Liver (tissue), 9 donors: ENCODE data around the gene CYP2B6. TPM values are rescaled to one million over a fixed set of nuclear protein-coding genes. Genes with fewer than 3 reads are reported as not detected.
"Not testable (repeated sequence)": the region's sequence is repeated elsewhere in the genome, so short reads cannot be mapped to it uniquely, and the experiment has no call there.

Experiments used
- DNase-seq: peaks from one replicate; pipeline ENCODE4 v3.0.0-alpha.2; 2017; ENCODE audit warnings: low spot score
- H3K27ac ChIP-seq, 2 donors: one replicate each; pipeline ENCODE4 v1.7.0; 2013; ENCODE audit warnings: inconsistent platforms in 2 of 2, low read length in 2 of 2, control low read depth in 1 of 2, low read depth in 1 of 2, mild to moderate bottlenecking in 1 of 2
- H3K27me3 ChIP-seq, 4 donors: one replicate each; pipeline versions ENCODE4 v1.6.1 to v1.7.0; 2013; ENCODE audit warnings: low read length in 3 of 4, inconsistent platforms in 1 of 4, mild to moderate bottlenecking in 1 of 4, moderate library complexity in 1 of 4; ENCODE audit not compliant: control insufficient read depth in 4 of 4, insufficient read depth in 4 of 4
- H3K36me3 ChIP-seq, 4 donors: one replicate each; pipeline versions ENCODE4 v1.6.1 to v1.7.0; 2013; ENCODE audit warnings: low read length in 3 of 4, mild to moderate bottlenecking in 3 of 4, low read depth in 1 of 4, moderate library complexity in 1 of 4; ENCODE audit not compliant: control insufficient read depth in 4 of 4, insufficient read depth in 3 of 4
- H3K4me1 ChIP-seq, 4 donors: one replicate each; pipeline versions ENCODE4 v1.6.1 to v1.7.0; 2013; ENCODE audit warnings: low read length in 3 of 4, mild to moderate bottlenecking in 3 of 4, moderate library complexity in 1 of 4; ENCODE audit not compliant: control insufficient read depth in 4 of 4, insufficient read depth in 4 of 4
- H3K4me3 ChIP-seq, 3 donors: one replicate each; pipeline versions ENCODE4 v1.6.1 to v1.7.0; 2013; ENCODE audit warnings: low read length in 3 of 3, control low read depth in 1 of 3, low read depth in 1 of 3, mild to moderate bottlenecking in 1 of 3
- H3K9ac ChIP-seq, 2 donors: one replicate each; pipeline ENCODE4 v1.7.0; 2013; ENCODE audit warnings: low read length in 2 of 2, mild to moderate bottlenecking in 2 of 2, moderate library complexity in 2 of 2, control low read depth in 1 of 2, low read depth in 1 of 2
- H3K9me3 ChIP-seq, 4 donors: one replicate each; pipeline versions ENCODE4 v1.6.1 to v1.7.0; 2013; ENCODE audit warnings: low read length in 3 of 4; ENCODE audit not compliant: control insufficient read depth in 4 of 4
- WGBS: extraction: QIAGEN DNeasy Blood & Tissue Kit; methylation state at CpG from one replicate; pipeline ENCODE4 v1.1.7; 2013; 5-methylcytosine and 5-hydroxymethylcytosine counted together
- polyA plus RNA-seq, 2 donors: library from polyadenylated mRNA; stranded (reverse) in 1 of 2; unstranded in 1 of 2; fragments of 200-250 nt in 1 of 2; fragments of >200 nt in 1 of 2; fragmentation: Nextera tagmentation in 1 of 2; extraction: Ambion mirVana in 1 of 2; gene quantifications; one replicate each; pipeline versions ENCODE4 v1.2.1 to v1.2.3, GENCODE V29; 2013 to 2015
- total RNA-seq, 2 donors: library from RNA; depleted of rRNA; stranded (reverse); fragments of >200 nt; gene quantifications; one replicate each; pipeline ENCODE4 v1.2.3, GENCODE V29; 2014
- TF ChIP-seq, protein P1 (sequence below): IDR thresholded peaks from 2 replicates; pipeline ENCODE4 v1.6.1; 2016; ENCODE audit warnings: antibody characterized with exemption, mild to moderate bottlenecking
- donor health status: healthy.
- donor health status: healthy.
- donor health status: healthy.
- donor health status: healthy.
- donor health status: healthy.

CYP2B6 gene
- total and polyA plus RNA-seq, 4 donors = 13.0 to 751 (median 16.6) TPM; not detected in 1

DNA sequence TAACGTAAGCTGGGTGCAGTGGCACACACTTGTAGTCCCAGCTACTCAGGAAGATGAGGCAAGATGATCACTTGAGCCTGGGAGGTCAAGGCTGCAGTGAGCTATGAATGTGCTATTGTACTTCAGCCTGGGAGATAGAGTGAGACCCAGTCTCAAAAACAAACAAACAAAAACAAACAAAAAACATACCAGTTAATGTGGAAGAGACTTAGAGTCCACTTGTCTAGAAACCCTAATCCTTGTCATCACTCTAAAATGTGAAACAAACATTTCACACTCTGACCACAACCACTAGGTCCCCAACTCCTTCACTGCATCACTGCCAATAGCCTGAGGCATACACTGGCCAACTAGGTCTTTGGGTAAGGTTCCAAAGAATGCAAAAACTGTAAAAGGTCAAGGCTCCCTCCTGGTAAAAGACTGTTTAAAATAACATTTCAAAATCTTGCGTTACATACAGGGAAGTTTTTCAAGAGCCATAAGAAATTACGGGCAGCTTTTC, 28.6 kb upstream of the CYP2B6 start:
- no peaks in the 10 kb centered on the region for H3K36me3 ChIP-seq
- 77% methylated on average over 3 of the region's 3 CpGs for WGBS
- H3K4me1 ChIP-seq = no peaks in the 10 kb centered on the region

DNA sequence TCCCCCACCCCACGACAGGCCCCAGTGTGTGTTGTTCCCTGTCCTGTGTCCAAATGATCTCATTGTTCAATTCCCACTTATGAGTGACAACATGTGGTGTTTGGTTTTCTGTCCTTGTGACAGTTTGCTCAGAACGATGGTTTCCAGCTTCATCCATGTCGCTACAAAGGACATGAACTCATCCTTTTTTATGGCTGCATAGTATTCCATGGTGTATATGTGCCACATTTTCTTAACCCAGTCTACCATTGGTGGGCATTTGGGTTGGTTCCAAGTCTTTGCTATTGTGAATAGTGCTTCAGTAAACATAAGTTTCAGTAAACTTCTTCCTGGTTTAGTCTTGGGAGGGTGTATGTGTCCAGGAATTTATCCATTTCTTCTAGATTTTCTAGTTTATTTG, 26.7 kb upstream of the CYP2B6 start:
- 85% methylated on average over 3 of the region's 3 CpGs for WGBS
- H3K4me1 ChIP-seq = not testable (repeated sequence)

More for the DNA sequence above, 28.6 kb upstream of the CYP2B6 start:
- H3K27ac ChIP-seq = no peak overlapping the region
- no peak overlapping the region for H3K9ac ChIP-seq
- no peak overlapping the region for H3K4me3 ChIP-seq
- TF ChIP-seq, protein P1, sequence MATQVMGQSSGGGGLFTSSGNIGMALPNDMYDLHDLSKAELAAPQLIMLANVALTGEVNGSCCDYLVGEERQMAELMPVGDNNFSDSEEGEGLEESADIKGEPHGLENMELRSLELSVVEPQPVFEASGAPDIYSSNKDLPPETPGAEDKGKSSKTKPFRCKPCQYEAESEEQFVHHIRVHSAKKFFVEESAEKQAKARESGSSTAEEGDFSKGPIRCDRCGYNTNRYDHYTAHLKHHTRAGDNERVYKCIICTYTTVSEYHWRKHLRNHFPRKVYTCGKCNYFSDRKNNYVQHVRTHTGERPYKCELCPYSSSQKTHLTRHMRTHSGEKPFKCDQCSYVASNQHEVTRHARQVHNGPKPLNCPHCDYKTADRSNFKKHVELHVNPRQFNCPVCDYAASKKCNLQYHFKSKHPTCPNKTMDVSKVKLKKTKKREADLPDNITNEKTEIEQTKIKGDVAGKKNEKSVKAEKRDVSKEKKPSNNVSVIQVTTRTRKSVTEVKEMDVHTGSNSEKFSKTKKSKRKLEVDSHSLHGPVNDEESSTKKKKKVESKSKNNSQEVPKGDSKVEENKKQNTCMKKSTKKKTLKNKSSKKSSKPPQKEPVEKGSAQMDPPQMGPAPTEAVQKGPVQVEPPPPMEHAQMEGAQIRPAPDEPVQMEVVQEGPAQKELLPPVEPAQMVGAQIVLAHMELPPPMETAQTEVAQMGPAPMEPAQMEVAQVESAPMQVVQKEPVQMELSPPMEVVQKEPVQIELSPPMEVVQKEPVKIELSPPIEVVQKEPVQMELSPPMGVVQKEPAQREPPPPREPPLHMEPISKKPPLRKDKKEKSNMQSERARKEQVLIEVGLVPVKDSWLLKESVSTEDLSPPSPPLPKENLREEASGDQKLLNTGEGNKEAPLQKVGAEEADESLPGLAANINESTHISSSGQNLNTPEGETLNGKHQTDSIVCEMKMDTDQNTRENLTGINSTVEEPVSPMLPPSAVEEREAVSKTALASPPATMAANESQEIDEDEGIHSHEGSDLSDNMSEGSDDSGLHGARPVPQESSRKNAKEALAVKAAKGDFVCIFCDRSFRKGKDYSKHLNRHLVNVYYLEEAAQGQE = no peak
- no peak for DNase-seq
- no peaks in the 10 kb centered on the region for H3K9me3 ChIP-seq
- H3K27me3 ChIP-seq = no peaks in the 10 kb centered on the region

DNA sequence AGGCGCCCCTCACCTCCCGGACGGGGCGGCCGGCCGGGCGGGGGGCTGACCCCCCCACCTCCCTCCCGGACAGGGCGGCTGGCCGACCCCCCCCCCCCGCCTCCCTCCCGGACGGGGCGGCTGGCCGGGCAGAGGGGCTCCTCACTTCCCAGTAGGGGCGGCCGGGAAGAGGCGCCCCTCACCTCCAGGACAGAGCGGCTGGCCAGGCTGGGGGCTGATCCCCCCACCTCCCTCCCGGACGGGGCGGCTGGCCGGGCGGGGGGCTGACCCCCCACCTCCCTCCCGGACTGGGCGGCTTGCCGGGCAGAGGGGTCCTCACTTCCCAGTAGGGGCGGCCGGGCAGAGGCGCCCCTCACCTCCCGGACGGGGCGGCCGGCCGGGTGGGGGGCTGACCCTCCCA, 25.7 kb upstream of the CYP2B6 start:
- H3K36me3 ChIP-seq, H3K9me3 ChIP-seq, DNase-seq, H3K27ac ChIP-seq, H3K4me1 ChIP-seq, H3K9ac ChIP-seq, H3K27me3 ChIP-seq, H3K4me3 ChIP-seq: not testable (repeated sequence)
- 96% methylated on average over 25 of the region's 35 CpGs for WGBS

More for the DNA sequence above, 26.7 kb upstream of the CYP2B6 start:
- H3K36me3 ChIP-seq, H3K9me3 ChIP-seq, H3K9ac ChIP-seq, H3K27me3 ChIP-seq, H3K27ac ChIP-seq, H3K4me3 ChIP-seq, DNase-seq: not testable (repeated sequence)

DNA sequence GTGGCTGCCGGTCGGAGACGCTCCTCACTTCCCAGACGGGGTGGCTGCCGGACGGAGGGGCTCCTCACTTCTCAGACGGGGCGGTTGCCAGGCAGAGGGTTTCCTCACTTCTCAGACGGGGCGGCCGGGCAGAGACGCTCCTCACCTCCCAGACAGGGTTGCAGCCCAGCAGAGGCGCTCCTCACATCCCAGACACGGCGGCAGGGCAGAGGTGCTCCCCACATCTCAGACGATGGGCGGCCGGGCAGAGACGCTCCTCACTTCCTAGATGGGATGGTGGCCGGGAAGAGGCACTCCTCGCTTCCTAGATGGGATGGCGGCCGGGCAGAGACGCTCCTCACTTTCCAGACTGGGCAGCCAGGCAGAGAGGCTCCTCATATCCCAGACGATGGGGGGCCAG, 24.5 kb upstream of the CYP2B6 start:
- H3K4me1 ChIP-seq, H3K9ac ChIP-seq, DNase-seq, H3K4me3 ChIP-seq, H3K36me3 ChIP-seq, H3K9me3 ChIP-seq, H3K27ac ChIP-seq, H3K27me3 ChIP-seq: not testable (repeated sequence)
- 96% methylated on average over 24 of the region's 25 CpGs for WGBS

DNA sequence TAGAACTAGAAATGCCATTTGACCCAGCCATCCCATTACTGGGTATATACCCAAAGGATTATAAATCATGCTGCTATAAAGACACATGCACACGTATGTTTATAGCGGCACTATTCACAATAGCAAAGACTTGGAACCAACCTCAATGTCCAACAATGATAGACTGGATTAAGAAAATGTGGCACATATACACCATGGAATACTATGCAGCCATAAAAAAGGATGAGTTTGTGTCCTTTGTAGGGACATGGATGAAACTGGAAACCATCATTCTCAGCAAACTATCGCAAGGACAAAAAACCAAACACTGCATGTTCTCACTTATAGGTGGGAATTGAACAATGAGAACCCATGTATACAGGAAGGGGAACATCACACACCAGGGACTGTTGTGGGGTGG, 23.0 kb upstream of the CYP2B6 start:
- not testable (repeated sequence) for H3K4me1 ChIP-seq, H3K4me3 ChIP-seq, H3K27me3 ChIP-seq, H3K9me3 ChIP-seq, H3K36me3 ChIP-seq, DNase-seq, H3K27ac ChIP-seq, H3K9ac ChIP-seq
- WGBS = 97% methylated on average over 3 of the region's 3 CpGs

DNA sequence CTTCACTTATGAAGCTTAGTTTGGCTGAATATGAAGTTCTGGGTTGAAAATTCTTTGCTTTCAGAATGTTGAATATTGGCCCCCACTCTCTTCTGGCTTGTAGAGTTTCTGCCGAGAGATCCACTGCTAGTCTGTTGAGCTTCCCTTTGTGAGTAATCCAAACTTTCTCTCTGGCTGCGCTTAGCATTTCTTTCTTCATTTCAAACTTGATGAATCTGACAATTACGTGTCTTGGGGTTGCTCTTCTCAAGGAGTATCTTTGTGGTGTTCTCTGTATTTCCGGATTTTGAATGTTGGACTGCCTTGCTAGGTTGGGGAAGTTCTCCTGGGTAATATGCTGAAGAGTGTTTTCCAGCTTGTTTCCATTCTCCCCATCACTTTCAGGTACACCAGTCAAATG, 21.4 kb upstream of the CYP2B6 start:
- not testable (repeated sequence) for H3K4me3 ChIP-seq, H3K9ac ChIP-seq, H3K27ac ChIP-seq, H3K36me3 ChIP-seq, H3K27me3 ChIP-seq, DNase-seq, H3K4me1 ChIP-seq, H3K9me3 ChIP-seq
- 89% methylated on average over 4 of the region's 4 CpGs for WGBS

DNA sequence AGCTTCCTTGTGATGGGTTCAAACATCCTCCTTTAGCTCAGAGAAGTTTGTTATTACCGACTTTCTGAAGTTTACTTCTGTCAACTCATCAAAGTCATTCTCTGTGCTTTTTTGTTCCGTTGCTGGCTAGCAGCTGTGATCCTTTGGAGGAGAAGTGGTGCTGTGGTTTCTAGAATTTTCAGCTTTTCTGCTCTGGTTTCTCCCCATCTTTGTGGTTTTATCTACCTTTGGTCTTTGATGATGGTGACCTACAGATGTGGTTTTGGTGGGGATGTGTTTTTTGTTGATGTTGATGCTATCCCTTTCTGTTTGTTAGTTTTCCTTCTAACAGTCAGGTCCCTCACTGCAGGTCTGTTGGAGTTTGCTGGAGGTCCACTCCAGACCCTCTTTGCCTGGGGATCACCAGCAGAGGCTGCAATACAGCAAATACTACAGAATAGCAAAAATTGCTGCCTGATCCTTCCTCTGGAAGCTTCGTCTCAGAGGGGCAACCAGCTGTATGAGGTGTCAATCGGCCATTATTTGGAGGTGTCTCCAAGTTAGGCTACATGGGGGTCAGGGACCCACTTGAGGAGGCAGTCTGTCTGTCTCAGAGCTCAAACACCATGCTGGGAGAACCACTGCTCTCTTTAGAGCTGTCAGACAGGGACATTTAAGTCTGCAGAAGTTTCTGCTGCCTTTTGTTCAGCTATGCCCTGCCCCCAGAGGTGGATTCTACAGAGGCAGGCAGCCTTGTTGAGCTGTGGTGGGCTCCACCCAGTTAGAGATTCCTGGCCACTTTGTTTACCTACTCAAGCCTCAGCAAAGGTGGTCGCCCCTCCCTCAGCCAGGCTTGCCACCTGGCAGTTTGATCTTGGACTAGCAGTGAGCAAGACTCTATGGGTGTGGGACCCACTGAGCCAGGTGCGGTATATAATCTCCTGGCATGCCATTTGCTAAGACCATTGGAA, 20.4 kb upstream of the CYP2B6 start:
- not testable (repeated sequence) for H3K36me3 ChIP-seq, H3K4me3 ChIP-seq, H3K27me3 ChIP-seq, H3K4me1 ChIP-seq, DNase-seq, H3K27ac ChIP-seq, H3K9me3 ChIP-seq, H3K9ac ChIP-seq
- WGBS = 82% methylated on average over 6 of the region's 6 CpGs
